Measurements from ENCODE around the gene ITGA8.
"Not testable (repeated sequence)": the region's sequence is repeated elsewhere in the genome, so short reads cannot be mapped to it uniquely, and the experiment has no call there.

The ITGA8 gene

DNA sequence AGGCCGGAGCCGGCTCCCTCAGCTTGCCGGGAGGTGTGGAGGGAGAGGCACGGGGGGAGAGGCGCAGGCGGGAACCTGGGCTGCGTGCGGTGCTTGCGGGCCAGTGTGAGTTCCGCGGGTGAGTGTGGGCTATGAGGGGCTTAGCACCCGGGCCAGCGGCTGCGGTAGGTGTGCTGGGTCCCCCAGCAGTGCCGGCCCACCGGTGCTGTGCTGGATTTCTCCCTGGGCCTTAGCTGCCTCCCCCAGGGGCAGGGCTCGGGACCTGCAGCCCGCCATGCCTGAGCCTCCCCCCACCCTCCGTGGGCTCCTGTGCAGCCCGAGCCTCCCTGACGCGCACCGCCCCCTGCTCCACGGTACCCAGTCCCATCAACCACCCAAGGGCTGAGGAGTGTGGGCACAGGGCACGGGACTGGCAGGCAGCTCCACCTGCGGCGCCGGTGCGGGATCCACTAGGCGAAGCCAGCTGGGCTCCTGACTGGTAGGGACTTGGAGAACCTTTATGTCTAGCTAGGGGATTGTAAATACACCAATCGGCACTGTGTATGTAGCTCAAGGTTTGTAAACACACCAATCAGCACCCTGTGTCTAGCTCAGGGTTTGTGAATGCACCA is 184.7 kb downstream of the ITGA8 start:
- not testable (repeated sequence) for H3K36me3 ChIP-seq (ENCODE audit: control insufficient read depth, insufficient read depth, low read length); H3K27ac ChIP-seq (ENCODE audit: insufficient read depth, low read length, poor library complexity, severe bottlenecking); H3K4me3 ChIP-seq (ENCODE audit: insufficient read depth, low read depth, low read length, poor library complexity, severe bottlenecking); H3K4me1 ChIP-seq (ENCODE audit: control insufficient read depth, insufficient read depth, low read length, poor library complexity, severe bottlenecking); DNase-seq; H3K9me3 ChIP-seq (ENCODE audit: control insufficient read depth, low read length); H3K27me3 ChIP-seq (replicated peaks; ENCODE audit: control insufficient read depth, insufficient read depth, low read length, poor library complexity, severe bottlenecking)

DNA sequence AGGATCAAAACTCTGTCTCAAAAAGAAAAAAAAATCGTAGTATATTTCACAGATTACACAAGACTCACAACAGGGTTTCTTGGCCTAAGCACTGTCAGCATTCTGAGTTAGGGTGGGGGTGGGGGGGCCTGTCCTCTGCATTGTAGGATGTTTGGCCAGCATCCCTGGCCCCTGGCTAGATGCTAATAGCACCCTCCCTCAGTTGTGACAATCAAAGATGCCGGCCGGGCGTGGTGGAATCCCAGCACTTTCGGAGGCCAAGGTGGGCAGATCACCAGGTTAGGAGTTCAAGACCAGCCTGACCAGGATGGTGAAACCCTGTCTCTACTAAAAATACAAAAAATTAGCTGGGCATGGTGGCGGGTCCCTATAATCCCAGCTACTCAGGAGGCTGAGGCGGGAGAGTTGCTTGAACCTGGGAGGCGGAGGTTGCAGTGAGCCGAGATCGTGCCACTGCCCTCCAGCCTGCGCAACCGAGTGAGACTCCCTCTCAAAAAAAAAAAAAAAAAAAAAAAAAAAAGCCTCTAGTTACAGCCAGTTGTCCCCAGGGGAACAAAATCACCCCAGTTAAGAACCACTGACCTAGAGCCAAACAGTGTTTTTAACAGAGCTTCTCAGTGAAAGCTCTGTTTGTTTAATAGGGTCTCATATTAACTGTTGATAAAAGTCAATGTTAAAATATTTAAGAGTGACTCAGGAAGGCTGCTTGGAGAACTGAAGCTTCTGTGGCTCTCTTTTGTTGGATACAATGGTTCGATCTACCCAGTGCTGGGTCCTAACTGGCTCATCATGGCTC is 187.6 kb downstream of the ITGA8 start:
- DNase-seq: no peak
- H3K27me3 ChIP-seq (replicated peaks; ENCODE audit: control insufficient read depth, insufficient read depth, low read length, poor library complexity, severe bottlenecking): no peaks in the 10 kb centered on the region
- H3K4me1 ChIP-seq (ENCODE audit: control insufficient read depth, insufficient read depth, low read length, poor library complexity, severe bottlenecking): no peaks in the 10 kb centered on the region
- no peak overlapping the region for H3K4me3 ChIP-seq (ENCODE audit: insufficient read depth, low read depth, low read length, poor library complexity, severe bottlenecking)
- no peaks in the 10 kb centered on the region for H3K36me3 ChIP-seq (ENCODE audit: control insufficient read depth, insufficient read depth, low read length)
- H3K9me3 ChIP-seq (ENCODE audit: control insufficient read depth, low read length): no peaks in the 10 kb centered on the region
- H3K27ac ChIP-seq (ENCODE audit: insufficient read depth, low read length, poor library complexity, severe bottlenecking): no peak overlapping the region

DNA sequence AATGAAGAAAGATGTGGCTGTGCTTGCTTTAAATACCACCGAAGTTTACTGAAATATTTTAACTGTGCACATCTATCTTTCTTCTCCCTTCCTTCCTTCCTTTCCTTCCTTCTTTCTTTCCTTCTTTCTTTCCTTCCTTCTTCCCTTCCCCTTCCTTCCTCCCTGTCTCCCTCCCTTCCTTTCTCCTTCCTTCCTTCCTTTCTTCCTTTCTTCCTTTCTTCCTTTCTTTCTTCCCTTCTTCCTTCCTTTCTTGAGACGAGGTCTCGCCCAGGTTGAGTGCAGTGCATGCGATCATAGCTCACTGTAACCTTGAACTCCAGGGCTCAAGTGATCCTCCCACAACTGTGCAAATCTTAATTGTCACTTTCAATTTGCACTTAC is 190.9 kb downstream of the ITGA8 start:
- Histone ChIP-seq H3K4me1 (ENCODE audit: control insufficient read depth, insufficient read depth, low read length, poor library complexity, severe bottlenecking) (no peaks in the 10 kb centered on the region), H3K27me3 (replicated peaks; ENCODE audit: control insufficient read depth, insufficient read depth, low read length, poor library complexity, severe bottlenecking) (no peaks in the 10 kb centered on the region), H3K27ac (ENCODE audit: insufficient read depth, low read length, poor library complexity, severe bottlenecking) (no peak overlapping the region), H3K36me3 (ENCODE audit: control insufficient read depth, insufficient read depth, low read length) (no peaks in the 10 kb centered on the region), H3K4me3 (ENCODE audit: insufficient read depth, low read depth, low read length, poor library complexity, severe bottlenecking) (no peak overlapping the region), H3K9me3 (ENCODE audit: control insufficient read depth, low read length) (no peaks in the 10 kb centered on the region)
- DNase-seq: no peak

DNA sequence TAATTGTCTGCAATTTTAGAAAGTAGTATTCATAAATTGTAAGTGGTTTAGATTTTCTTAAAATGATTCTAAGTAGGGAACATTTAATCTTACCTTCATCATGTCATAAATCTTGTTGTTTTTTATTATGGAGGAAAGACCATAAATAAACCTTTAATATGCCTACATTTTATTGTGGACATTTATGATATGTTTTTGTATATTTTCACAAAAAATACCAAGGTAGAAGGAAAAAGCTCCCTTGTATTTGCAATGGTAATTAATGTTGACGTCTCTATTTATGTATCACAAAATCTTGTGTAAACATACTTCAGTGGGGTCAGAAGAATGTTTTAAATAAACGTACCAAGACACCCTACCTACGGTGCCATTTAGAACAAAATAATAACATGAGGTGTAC is 193.0 kb downstream of the ITGA8 start:
- DNase-seq: no peak
- H3K4me3 ChIP-seq (ENCODE audit: insufficient read depth, low read depth, low read length, poor library complexity, severe bottlenecking): no peak overlapping the region
- H3K27ac ChIP-seq (ENCODE audit: insufficient read depth, low read length, poor library complexity, severe bottlenecking): no peak overlapping the region
- H3K27me3 ChIP-seq (replicated peaks; ENCODE audit: control insufficient read depth, insufficient read depth, low read length, poor library complexity, severe bottlenecking): no peaks in the 10 kb centered on the region
- H3K9me3 ChIP-seq (ENCODE audit: control insufficient read depth, low read length): no peaks in the 10 kb centered on the region
- H3K4me1 ChIP-seq (ENCODE audit: control insufficient read depth, insufficient read depth, low read length, poor library complexity, severe bottlenecking): no peaks in the 10 kb centered on the region
- H3K36me3 ChIP-seq (ENCODE audit: control insufficient read depth, insufficient read depth, low read length): no peaks in the 10 kb centered on the region

DNA sequence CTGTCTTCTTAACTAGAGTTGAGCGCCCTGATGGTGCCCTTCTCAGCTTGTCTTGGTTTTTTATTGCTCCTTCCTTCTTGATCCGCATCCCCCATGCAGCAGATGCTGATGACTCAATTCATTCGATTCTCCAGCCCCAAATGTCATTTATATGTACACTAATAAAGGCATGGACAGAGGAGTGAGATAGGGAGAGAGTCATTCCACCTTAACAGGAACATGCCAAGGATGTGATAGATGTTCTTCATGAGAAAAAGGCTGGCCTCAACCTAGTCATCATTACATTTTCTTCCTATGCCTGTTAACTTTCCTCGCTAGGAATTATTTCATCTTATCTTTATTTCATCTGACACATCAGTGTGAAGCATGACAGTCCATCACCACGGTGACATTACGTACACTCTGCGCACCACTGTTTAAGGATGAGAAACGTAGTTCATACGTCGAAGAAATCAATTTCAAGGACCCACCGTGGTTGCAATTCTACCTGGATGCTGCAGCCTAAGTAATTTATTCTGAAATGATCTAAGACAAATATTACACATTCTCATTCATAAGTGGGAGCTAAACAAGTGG is 198.3 kb downstream of the ITGA8 start:
- Histone ChIP-seq H3K4me1 (ENCODE audit: control insufficient read depth, insufficient read depth, low read length, poor library complexity, severe bottlenecking) (no peaks in the 10 kb centered on the region), H3K27ac (ENCODE audit: insufficient read depth, low read length, poor library complexity, severe bottlenecking) (no peak overlapping the region), H3K36me3 (ENCODE audit: control insufficient read depth, insufficient read depth, low read length) (no peaks in the 10 kb centered on the region), H3K4me3 (ENCODE audit: insufficient read depth, low read depth, low read length, poor library complexity, severe bottlenecking) (no peak overlapping the region), H3K9me3 (ENCODE audit: control insufficient read depth, low read length) (no peaks in the 10 kb centered on the region), H3K27me3 (replicated peaks; ENCODE audit: control insufficient read depth, insufficient read depth, low read length, poor library complexity, severe bottlenecking) (no peaks in the 10 kb centered on the region)
- no peak for DNase-seq

DNA sequence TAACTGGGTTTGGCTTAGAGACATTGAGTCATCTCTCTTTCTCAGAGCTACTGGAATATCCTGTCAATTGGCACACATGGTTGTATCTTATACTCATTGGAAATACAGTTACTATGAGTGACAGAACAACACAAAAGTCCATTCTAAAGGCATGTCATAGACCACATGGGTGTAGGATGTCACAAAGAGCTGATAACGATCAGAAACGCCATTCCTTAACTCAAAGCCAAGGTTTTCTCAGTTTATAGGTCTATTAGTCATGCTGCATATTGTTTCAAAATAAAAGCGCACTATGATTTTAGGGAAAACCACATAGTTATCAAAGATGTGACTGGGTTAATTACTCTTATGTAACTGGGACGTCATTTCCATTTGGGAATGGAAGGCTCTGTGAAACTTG is 201.5 kb downstream of the ITGA8 start:
- Histone ChIP-seq H3K36me3 (ENCODE audit: control insufficient read depth, insufficient read depth, low read length) (no peaks in the 10 kb centered on the region), H3K27me3 (replicated peaks; ENCODE audit: control insufficient read depth, insufficient read depth, low read length, poor library complexity, severe bottlenecking) (no peaks in the 10 kb centered on the region), H3K27ac (ENCODE audit: insufficient read depth, low read length, poor library complexity, severe bottlenecking) (no peak overlapping the region), H3K4me1 (ENCODE audit: control insufficient read depth, insufficient read depth, low read length, poor library complexity, severe bottlenecking) (no peaks in the 10 kb centered on the region), H3K4me3 (ENCODE audit: insufficient read depth, low read depth, low read length, poor library complexity, severe bottlenecking) (no peak overlapping the region), H3K9me3 (ENCODE audit: control insufficient read depth, low read length) (no peaks in the 10 kb centered on the region)
- DNase-seq: no peak

DNA sequence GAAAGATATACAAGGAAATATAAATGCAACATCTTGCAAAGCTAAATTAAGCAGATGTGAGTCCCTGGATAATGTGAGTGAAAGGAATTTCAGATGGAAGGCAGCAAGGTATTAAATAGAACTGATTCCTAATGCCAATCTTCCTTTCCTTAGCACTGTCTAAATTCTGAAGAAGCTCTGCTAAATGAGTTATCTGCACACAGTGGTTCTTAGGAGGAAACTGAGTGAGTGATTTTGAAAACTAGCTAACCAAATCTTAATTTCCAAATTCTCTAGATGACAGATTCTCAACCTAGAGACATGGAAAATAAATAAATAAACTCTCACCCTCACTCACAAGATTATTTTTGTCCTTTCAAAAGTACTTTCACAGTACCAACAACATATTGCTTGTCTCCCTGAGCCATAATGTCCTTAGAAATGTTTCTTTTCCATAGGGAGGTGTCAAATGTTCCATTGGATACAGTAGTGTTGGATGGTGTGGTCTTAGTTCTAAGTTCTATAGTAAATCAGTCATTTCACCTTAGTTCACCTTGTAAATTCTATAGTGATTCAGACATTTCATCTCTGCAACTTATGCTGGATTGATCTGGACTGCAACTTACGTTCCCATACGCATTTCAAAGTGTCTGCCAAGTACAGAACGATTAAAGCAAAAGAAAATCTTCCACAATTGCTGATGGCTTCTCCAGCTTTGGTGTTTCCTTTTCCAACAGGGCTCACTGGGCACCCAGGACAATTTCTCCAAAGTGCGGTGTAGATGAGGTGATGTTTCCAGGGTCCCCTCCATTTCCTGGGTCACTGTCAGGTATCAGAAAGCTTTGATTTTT is 203.3 kb downstream of the ITGA8 start:
- H3K4me3 ChIP-seq (ENCODE audit: insufficient read depth, low read depth, low read length, poor library complexity, severe bottlenecking): no peak overlapping the region
- H3K27me3 ChIP-seq (replicated peaks; ENCODE audit: control insufficient read depth, insufficient read depth, low read length, poor library complexity, severe bottlenecking): no peaks in the 10 kb centered on the region
- H3K4me1 ChIP-seq (ENCODE audit: control insufficient read depth, insufficient read depth, low read length, poor library complexity, severe bottlenecking): no peaks in the 10 kb centered on the region
- H3K9me3 ChIP-seq (ENCODE audit: control insufficient read depth, low read length): no peaks in the 10 kb centered on the region
- no peak for DNase-seq
- H3K36me3 ChIP-seq (ENCODE audit: control insufficient read depth, insufficient read depth, low read length): no peaks in the 10 kb centered on the region
- H3K27ac ChIP-seq (ENCODE audit: insufficient read depth, low read length, poor library complexity, severe bottlenecking): no peak overlapping the region

DNA sequence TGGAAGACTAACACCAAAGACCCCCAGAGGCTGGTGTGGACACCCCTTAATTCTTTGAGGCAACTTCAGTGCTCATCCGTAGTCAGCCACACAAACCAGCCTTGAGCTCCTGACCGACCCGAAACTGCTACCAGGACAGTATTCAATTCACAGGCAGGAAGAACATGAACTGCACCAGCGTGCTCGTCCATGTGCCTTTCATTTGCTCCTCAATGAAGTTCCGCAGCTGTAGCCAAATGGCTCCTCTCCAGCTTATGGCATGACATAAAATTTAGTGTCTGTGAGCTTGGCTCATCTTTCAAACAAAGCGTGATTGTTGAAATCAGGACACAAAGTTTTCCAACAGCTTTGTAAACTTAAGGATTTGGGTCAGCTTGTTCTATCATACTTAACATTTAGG is 204.5 kb downstream of the ITGA8 start:
- no peak for DNase-seq
- H3K27me3 ChIP-seq (replicated peaks; ENCODE audit: control insufficient read depth, insufficient read depth, low read length, poor library complexity, severe bottlenecking): no peaks in the 10 kb centered on the region
- no peaks in the 10 kb centered on the region for H3K9me3 ChIP-seq (ENCODE audit: control insufficient read depth, low read length)
- H3K27ac ChIP-seq (ENCODE audit: insufficient read depth, low read length, poor library complexity, severe bottlenecking): no peak overlapping the region
- no peaks in the 10 kb centered on the region for H3K36me3 ChIP-seq (ENCODE audit: control insufficient read depth, insufficient read depth, low read length)
- no peak overlapping the region for H3K4me3 ChIP-seq (ENCODE audit: insufficient read depth, low read depth, low read length, poor library complexity, severe bottlenecking)
- no peaks in the 10 kb centered on the region for H3K4me1 ChIP-seq (ENCODE audit: control insufficient read depth, insufficient read depth, low read length, poor library complexity, severe bottlenecking)

DNA sequence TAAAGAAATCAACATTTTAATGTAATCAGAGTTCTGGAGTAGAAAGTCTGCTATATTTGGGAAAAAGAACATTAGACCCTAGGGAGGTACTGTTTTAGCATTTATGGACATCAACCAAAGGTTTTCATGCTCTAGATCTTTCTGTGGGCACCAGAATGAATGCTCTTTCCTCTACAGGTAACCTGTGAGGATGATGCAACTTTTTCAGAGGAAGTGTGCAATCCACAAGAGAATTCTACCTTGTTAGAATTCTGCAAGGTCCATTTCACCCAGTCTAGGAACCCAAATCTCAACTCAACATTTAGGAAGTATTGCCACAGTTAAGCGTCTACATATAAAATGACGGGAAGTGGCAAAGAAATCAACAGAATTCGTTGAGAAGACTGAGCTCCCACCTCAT is 208.8 kb downstream of the ITGA8 start:
- DNase-seq: no peak
- no peak overlapping the region for H3K4me3 ChIP-seq (ENCODE audit: insufficient read depth, low read depth, low read length, poor library complexity, severe bottlenecking)
- H3K27ac ChIP-seq (ENCODE audit: insufficient read depth, low read length, poor library complexity, severe bottlenecking): no peak overlapping the region
- no peaks in the 10 kb centered on the region for H3K27me3 ChIP-seq (replicated peaks; ENCODE audit: control insufficient read depth, insufficient read depth, low read length, poor library complexity, severe bottlenecking)
- no peaks in the 10 kb centered on the region for H3K4me1 ChIP-seq (ENCODE audit: control insufficient read depth, insufficient read depth, low read length, poor library complexity, severe bottlenecking)
- no peaks in the 10 kb centered on the region for H3K36me3 ChIP-seq (ENCODE audit: control insufficient read depth, insufficient read depth, low read length)
- H3K9me3 ChIP-seq (ENCODE audit: control insufficient read depth, low read length): no peaks in the 10 kb centered on the region

DNA sequence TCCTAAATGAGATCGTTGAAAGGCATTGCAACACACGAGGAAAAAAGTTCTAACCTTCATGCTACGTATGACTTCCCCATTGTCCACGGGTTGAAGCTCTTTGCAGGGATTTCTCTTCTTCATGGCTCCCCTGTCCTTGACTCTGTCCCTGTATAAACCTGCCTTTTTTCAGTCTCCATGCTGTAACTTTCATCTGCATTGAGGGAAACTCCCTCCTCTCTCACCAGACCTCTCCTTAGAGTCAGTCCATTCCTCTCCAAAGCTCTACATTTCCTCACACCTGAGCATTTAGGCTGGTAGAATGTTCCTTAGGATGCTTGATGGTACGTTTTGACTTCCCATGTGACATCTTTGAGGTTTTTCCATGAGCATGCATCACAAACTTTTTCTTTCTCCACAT is 214.4 kb downstream of the ITGA8 start:
- peaks cover 4% of the 10 kb centered on the region for H3K27me3 ChIP-seq (replicated peaks; ENCODE audit: control insufficient read depth, insufficient read depth, low read length, poor library complexity, severe bottlenecking)
- no peaks in the 10 kb centered on the region for H3K9me3 ChIP-seq (ENCODE audit: control insufficient read depth, low read length)
- no peak for DNase-seq
- H3K36me3 ChIP-seq (ENCODE audit: control insufficient read depth, insufficient read depth, low read length): no peaks in the 10 kb centered on the region
- H3K4me3 ChIP-seq (ENCODE audit: insufficient read depth, low read depth, low read length, poor library complexity, severe bottlenecking): no peak overlapping the region
- no peak overlapping the region for H3K27ac ChIP-seq (ENCODE audit: insufficient read depth, low read length, poor library complexity, severe bottlenecking)
- H3K4me1 ChIP-seq (ENCODE audit: control insufficient read depth, insufficient read depth, low read length, poor library complexity, severe bottlenecking): no peaks in the 10 kb centered on the region
